Caco-2 (cell line): Measurements from ENCODE around the gene ACP5. TPM values are rescaled to one million over a fixed set of nuclear protein-coding genes. Genes with fewer than 3 reads are reported as not detected.

ENCODE experiments used
- BruUV-seq: library from RNA; stranded (reverse); fragments of 400-500 nt; replicated peaks from 2 replicates; lab custom pipeline; 2021; lab: Mats Ljungman, UMichigan
- CTCF ChIA-PET: fragments of 300-600 bp; sonication (Branson Sonifier 250); formaldehyde crosslinking; loops from one replicate; lab custom pipeline; 2022; ENCODE audit warnings: antibody characterized with exemption; lab: Charles Lee
- POLR2A ChIA-PET: fragments of 300-600 bp; sonication (Branson Sonifier 250); formaldehyde crosslinking; loops from one replicate; lab custom pipeline; 2022; ENCODE audit warnings: antibody characterized with exemption; lab: Charles Lee
- DNase-seq, 2 experiments: peaks; one replicate each; pipeline versions ENCODE4 v3.0.0 to v3.0.0-alpha.2; 2020 to 2022
- H3K27me3 ChIP-seq: replicated peaks from 2 replicates; pipeline ENCODE4 v1.6.0; 2011; ENCODE audit warnings: low read length; ENCODE audit not compliant: control insufficient read depth, insufficient read depth
- H3K36me3 ChIP-seq: 2 replicates; pipeline ENCODE4 v1.5.1; 2011; ENCODE audit warnings: low read length; ENCODE audit not compliant: control insufficient read depth, insufficient read depth
- H3K4me1 ChIP-seq: fragments of 250-450 bp; sonication (Bioruptor Pico); 2 replicates; pipeline ENCODE4 v1.5.1; 2020; ENCODE audit warnings: mild to moderate bottlenecking
- H3K4me3 ChIP-seq: 2 replicates; pipeline ENCODE4 v1.5.1; 2011; ENCODE audit warnings: low read depth, mild to moderate bottlenecking, control low read depth, low read length
- H3K9me3 ChIP-seq: fragments of 250-450 bp; sonication (Bioruptor Pico); 2 replicates; pipeline ENCODE4 v1.5.1; 2020; ENCODE audit warnings: mild to moderate bottlenecking, moderate library complexity
- H3K27ac Mint-ChIP-seq: one replicate; pipeline ENCODE4 v1.8.0; 2022; ENCODE audit warnings: mixed read lengths; ENCODE audit not compliant: unreplicated experiment
- H3K27me3 Mint-ChIP-seq: one replicate; pipeline ENCODE4 v1.8.0; 2022; ENCODE audit warnings: mixed read lengths; ENCODE audit not compliant: insufficient read depth, unreplicated experiment
- H3K36me3 Mint-ChIP-seq: one replicate; pipeline ENCODE4 v1.8.0; 2022; ENCODE audit warnings: mild to moderate bottlenecking, mixed read lengths; ENCODE audit not compliant: insufficient read depth, unreplicated experiment
- H3K4me1 Mint-ChIP-seq: one replicate; pipeline ENCODE4 v1.8.0; 2022; ENCODE audit warnings: low read depth, mixed read lengths; ENCODE audit not compliant: unreplicated experiment
- H3K4me3 Mint-ChIP-seq: one replicate; pipeline ENCODE4 v1.8.0; 2022; ENCODE audit warnings: mild to moderate bottlenecking, moderate library complexity, mixed read lengths; ENCODE audit not compliant: unreplicated experiment
- H3K9me3 Mint-ChIP-seq: one replicate; pipeline ENCODE4 v1.8.0; 2022; ENCODE audit warnings: mixed read lengths; ENCODE audit not compliant: unreplicated experiment
- intact Hi-C: fragments of 100-400 bp; cut with micrococcal nuclease; formaldehyde crosslinking; loops from one replicate; pipeline ENCODE4 v1.10.0; 2022; ENCODE audit not compliant: unreplicated experiment
- total RNA-seq: library from RNA; stranded (reverse); gene quantifications from 2 replicates; pipeline ENCODE4 v1.2.3, GENCODE V29; 2022
- TF ChIP-seq, protein P1 (sequence below), 2 experiments: fragments of 200-600 bp in 1 of 2; IDR thresholded peaks; 1 replicate in 1 of 2; 2 replicates in 1 of 2; pipeline versions ENCODE4 v1.5.1 to v1.8.0; 2011 to 2022; ENCODE audit warnings: antibody characterized with exemption in 1 of 2, control low read depth in 1 of 2, inconsistent platforms in 1 of 2, low read depth in 1 of 2, low read length in 1 of 2, mild to moderate bottlenecking in 1 of 2, moderate library complexity in 1 of 2; ENCODE audit not compliant: insufficient read depth in 1 of 2, severe bottlenecking in 1 of 2, unreplicated experiment in 1 of 2

ACP5 gene
- total RNA-seq, 1 experiment from 2014 or later: 0.48 TPM

DNA sequence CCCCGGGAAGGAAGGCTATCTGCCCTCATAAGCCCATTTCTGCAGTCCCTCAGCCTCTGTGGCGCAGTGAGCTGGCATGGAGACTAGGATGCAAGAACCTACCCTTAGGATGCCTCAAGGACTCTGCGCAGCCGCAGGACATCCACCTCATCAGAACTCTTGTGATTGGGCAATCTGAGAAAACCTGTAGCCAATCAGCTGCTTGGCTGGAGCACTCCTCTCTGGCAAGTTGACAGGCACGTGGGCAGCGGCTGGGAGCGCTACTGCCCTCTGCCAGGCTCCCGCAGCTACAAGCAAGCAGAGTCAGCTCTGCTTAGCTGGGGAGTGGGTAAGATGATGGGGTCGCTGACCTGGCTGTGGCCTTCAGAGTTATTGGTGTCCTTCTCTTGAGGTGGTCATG is 47.0 kb downstream of the ACP5 start:
- no peaks in the 10 kb centered on the region for H3K9me3 ChIP-seq
- H3K4me1 ChIP-seq: peaks cover 6% of the 10 kb centered on the region
- H3K27ac Mint-ChIP-seq: no peak overlapping the region
- DNase-seq: peak; percentile 50 to 66
- no peak overlapping the region for H3K4me3 Mint-ChIP-seq
- H3K4me3 ChIP-seq: no peak overlapping the region
- H3K27me3 ChIP-seq: no peaks in the 10 kb centered on the region
- ChIA-PET CTCF (no interaction called here), POLR2A (no interaction called here)
- peaks cover 20% of the 10 kb centered on the region for H3K36me3 Mint-ChIP-seq
- H3K27me3 Mint-ChIP-seq: no peaks in the 10 kb centered on the region
- intact Hi-C loops: no loop called here
- peaks cover 6% of the 10 kb centered on the region for H3K4me1 Mint-ChIP-seq
- no TSS peak for BruUV-seq
- TF ChIP-seq, protein P1, sequence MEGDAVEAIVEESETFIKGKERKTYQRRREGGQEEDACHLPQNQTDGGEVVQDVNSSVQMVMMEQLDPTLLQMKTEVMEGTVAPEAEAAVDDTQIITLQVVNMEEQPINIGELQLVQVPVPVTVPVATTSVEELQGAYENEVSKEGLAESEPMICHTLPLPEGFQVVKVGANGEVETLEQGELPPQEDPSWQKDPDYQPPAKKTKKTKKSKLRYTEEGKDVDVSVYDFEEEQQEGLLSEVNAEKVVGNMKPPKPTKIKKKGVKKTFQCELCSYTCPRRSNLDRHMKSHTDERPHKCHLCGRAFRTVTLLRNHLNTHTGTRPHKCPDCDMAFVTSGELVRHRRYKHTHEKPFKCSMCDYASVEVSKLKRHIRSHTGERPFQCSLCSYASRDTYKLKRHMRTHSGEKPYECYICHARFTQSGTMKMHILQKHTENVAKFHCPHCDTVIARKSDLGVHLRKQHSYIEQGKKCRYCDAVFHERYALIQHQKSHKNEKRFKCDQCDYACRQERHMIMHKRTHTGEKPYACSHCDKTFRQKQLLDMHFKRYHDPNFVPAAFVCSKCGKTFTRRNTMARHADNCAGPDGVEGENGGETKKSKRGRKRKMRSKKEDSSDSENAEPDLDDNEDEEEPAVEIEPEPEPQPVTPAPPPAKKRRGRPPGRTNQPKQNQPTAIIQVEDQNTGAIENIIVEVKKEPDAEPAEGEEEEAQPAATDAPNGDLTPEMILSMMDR (IDR thresholded peaks at IDR 0.05; ENCODE audit: insufficient read depth in 1 of 2, low read depth in 1 of 2, low read length in 1 of 2, severe bottlenecking in 1 of 2, unreplicated experiment in 1 of 2): peak in 1 of 2 experiments; percentile 1
- no peaks in the 10 kb centered on the region for H3K36me3 ChIP-seq
- H3K9me3 Mint-ChIP-seq: no peaks in the 10 kb centered on the region

DNA sequence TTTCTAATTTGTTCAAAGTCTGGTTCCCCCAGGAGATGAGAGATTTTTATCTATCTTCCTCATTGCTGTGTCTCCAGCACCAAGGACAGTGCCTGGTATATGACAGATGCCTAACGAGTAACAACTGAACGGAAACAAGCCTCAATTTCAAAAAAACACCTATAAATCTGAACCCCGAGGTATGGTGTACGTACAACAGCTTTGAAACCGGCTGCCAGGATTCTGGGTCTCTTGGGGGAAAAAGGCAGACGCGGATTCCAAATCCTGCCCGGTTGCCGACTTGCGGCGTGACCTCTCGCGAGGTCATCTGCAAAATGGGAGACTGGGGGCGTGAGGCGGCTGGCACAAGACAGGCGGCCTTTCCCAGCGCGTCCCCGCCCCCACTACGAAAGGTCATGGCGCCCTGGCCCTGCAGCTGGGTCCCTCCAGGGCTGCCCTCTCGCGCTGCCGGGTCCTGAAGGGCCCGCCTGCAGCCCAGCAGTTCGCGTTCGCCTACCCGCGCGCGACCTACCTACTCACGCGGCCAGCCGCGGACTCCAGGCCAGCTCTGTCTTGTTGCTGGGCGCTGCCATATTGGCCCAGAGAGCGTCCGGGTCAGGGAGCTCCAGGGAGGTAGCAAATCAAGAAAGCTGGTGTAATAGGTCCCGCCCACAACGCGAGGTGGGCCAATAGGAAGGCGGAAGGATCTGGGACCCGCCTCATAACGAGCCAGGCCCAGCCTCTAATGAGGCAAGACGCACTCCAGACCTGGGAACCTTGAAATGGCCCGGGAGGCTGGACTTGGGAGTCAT is 48.7 kb downstream of the ACP5 start, which contains the start of gene ECSIT:
TSS of gene ECSIT (minus strand) at position 584 of the 791 bp plus-strand sequence. CDS start 9,964 bp downstream, outside the sequence.
- Mint-ChIP-seq H3K27me3 (no peaks in the 10 kb centered on the region), H3K4me3 (peak within 1 kb of the TSS; percentile 99), H3K4me1 (peaks cover 6% of the 10 kb centered on the region), H3K36me3 (peaks cover 20% of the 10 kb centered on the region), H3K27ac (peak within 1 kb of the TSS; percentile 97), H3K9me3 (no peaks in the 10 kb centered on the region)
- ChIA-PET POLR2A (interaction anchor here (0.5 to 0.9 kb wide), 8 partner anchors 13 to 297 kb away, joined by 3 to 11 read pairs (median 4); partner anchors contain the start of genes ELOF1, ODAD3, PRKCSH and SWSAP1), CTCF (interaction anchor here (0.5 to 1.1 kb wide), 9 partner anchors 30 to 273 kb away, joined by 3 to 7 read pairs (median 5); partner anchors contain the start of genes ELOF1 and PRKCSH)
- Histone ChIP-seq H3K4me1 (peaks cover 6% of the 10 kb centered on the region; the same call in 1 of the 2 replicates), H3K9me3 (no peaks in the 10 kb centered on the region), H3K4me3 (peak within 1 kb of the TSS; percentile 46), H3K27me3 (no peaks in the 10 kb centered on the region), H3K36me3 (no peaks in the 10 kb centered on the region)
- BruUV-seq: TSS peak; percentile 76
- TF ChIP-seq, protein P1 (IDR thresholded peaks at IDR 0.05; ENCODE audit: insufficient read depth in 1 of 2, low read depth in 1 of 2, low read length in 1 of 2, severe bottlenecking in 1 of 2, unreplicated experiment in 1 of 2): no peak
- intact Hi-C loops: loop anchor here (2.0 kb wide), 1 partner anchor 68 kb away; the partner anchor contains the start of gene ZNF627
- peak; percentile 96 to 98 for DNase-seq

Other genes starting within 250 kb of the ACP5 start
- 28.0 and 35.2 TPM in 2 replicates for gene RAB3D, start 238.0 kb downstream of the ACP5 start, total RNA-seq
- 68.3 and 76.1 TPM in 2 replicates for gene TMEM205, start 231.4 kb downstream of the ACP5 start, total RNA-seq
- gene CCDC159, start 231.1 kb downstream of the ACP5 start, total RNA-seq: 11.7 and 13.9 TPM in 2 replicates
- 5.6 and 7.4 TPM in 2 replicates for gene PLPPR2, start 222.2 kb downstream of the ACP5 start, total RNA-seq
- 3.7 and 3.9 TPM in 2 replicates for gene SWSAP1, start 203.0 kb downstream of the ACP5 start, total RNA-seq
- 6.1 and 7.9 TPM in 2 replicates for gene EPOR, start 193.3 kb downstream of the ACP5 start, total RNA-seq
- gene RGL3, start 158.3 kb downstream of the ACP5 start, total RNA-seq: 53.1 and 58.8 TPM in 2 replicates
- gene ODAD3, start 142.5 kb downstream of the ACP5 start, total RNA-seq: not detected in 2 replicates
- gene PRKCSH, start 142.0 kb downstream of the ACP5 start, total RNA-seq: 412 and 456 TPM in 2 replicates
- gene ELAVL3, start 96.6 kb downstream of the ACP5 start, total RNA-seq: not detected in 2 replicates
- 6.1 and 8.9 TPM in 2 replicates for gene ZNF653, start 71.8 kb downstream of the ACP5 start, total RNA-seq
- gene ECSIT, start 48.5 kb downstream of the ACP5 start, total RNA-seq: 39.8 and 44.8 TPM in 2 replicates
- gene CNN1, start 38.8 kb downstream of the ACP5 start, total RNA-seq: 0.54 and 0.84 TPM in 2 replicates
- 48.5 and 49.4 TPM in 2 replicates for gene ELOF1, start 18.4 kb downstream of the ACP5 start, total RNA-seq
- 8.1 and 9.0 TPM in 2 replicates for gene ZNF627, start 19.8 kb upstream of the ACP5 start, total RNA-seq
- 11.9 and 12.1 TPM in 2 replicates for gene ZNF823, start 161.3 kb upstream of the ACP5 start, total RNA-seq
- 3.2 and 4.4 TPM in 2 replicates for gene ZNF441, start 189.4 kb upstream of the ACP5 start, total RNA-seq
- gene ZNF491, start 220.9 kb upstream of the ACP5 start, total RNA-seq: 0.20 and 0.56 TPM in 2 replicates
- 12.5 and 13.4 TPM in 2 replicates for gene ZNF440, start 236.6 kb upstream of the ACP5 start, total RNA-seq